HFF-Myc (cell line): ENCODE data around the gene ABHD17B.

ENCODE experiments used
- DNase-seq: peaks from one replicate; pipeline ENCODE4 v3.0.0-alpha.2; 2011; ENCODE audit warnings: low read depth; ENCODE audit errors: extremely low read depth
- H3K4me3 ChIP-seq: replicated peaks from 2 replicates; pipeline ENCODE4 v1.5.1; 2011; ENCODE audit warnings: low read depth, mild to moderate bottlenecking, control low read depth, low read length
- TF ChIP-seq, protein P1 (sequence below): IDR thresholded peaks from 2 replicates; pipeline ENCODE4 v1.5.1; 2012; ENCODE audit warnings: mild to moderate bottlenecking, low read depth, low read length, control low read depth; ENCODE audit errors: missing control alignments

The ABHD17B gene

DNA sequence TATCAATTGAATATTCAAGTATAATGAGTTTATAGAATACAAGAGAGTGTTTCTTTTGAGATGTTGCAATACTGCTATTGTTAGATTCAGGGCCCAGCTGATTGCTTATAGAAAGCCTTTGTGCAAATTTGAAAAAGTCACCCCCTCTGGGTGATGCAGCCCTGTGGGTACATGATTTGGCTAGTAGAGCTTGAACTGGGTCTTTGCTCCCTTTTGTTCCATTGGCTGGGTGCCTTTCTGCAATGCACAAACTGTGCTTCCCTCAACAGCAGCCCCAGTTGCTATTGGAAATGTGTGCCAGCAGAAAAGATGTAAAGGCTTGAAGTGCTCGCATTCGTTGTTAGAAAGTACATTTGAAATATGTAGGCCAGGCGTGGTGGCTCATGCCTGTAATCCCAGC lies 80.8 kb downstream of the ABHD17B start:
- DNase-seq = no peak

DNA sequence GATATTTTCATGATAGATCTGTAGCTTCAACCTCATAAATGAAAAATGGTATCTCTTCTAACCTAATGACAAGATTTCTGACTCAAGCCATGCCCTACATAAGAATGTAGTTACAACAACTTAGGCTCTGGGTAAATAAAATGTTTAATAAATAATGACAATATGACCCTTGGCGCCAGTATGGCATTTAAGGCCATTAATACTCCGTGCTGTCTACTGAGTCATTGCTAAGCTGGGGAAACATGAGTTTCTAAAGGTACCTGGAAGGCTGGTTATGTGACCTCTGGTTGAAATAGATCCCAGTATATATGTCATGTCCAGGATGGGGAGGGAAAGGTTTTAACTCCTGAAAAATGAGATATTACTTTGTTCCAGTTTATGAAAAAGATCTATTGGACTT lies 84.7 kb downstream of the ABHD17B start:
- no peak overlapping the region for H3K4me3 ChIP-seq
- TF ChIP-seq, protein P1, sequence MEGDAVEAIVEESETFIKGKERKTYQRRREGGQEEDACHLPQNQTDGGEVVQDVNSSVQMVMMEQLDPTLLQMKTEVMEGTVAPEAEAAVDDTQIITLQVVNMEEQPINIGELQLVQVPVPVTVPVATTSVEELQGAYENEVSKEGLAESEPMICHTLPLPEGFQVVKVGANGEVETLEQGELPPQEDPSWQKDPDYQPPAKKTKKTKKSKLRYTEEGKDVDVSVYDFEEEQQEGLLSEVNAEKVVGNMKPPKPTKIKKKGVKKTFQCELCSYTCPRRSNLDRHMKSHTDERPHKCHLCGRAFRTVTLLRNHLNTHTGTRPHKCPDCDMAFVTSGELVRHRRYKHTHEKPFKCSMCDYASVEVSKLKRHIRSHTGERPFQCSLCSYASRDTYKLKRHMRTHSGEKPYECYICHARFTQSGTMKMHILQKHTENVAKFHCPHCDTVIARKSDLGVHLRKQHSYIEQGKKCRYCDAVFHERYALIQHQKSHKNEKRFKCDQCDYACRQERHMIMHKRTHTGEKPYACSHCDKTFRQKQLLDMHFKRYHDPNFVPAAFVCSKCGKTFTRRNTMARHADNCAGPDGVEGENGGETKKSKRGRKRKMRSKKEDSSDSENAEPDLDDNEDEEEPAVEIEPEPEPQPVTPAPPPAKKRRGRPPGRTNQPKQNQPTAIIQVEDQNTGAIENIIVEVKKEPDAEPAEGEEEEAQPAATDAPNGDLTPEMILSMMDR = no peak
- DNase-seq = no peak

More for the DNA sequence above, 80.8 kb downstream of the ABHD17B start:
- no peak overlapping the region for H3K4me3 ChIP-seq
- TF ChIP-seq, protein P1 = no peak

DNA sequence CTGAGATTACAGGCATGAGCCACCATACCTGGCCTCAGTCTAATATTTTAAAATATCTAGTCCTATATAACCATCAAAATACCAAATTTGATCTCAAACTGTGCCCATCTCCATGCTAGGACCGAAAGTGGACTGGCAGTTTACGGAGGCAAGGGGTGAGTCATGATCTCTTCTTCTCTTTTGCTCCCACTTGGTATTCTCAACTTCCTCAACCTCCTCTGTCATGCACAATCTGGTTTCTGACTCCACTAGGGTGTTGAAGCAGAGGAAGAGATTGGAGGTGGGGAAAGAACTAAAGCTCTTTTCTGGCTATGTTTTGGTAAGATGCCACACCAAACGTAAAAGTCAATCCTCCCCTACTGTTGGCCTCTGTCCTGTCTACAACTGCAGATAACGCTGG lies 86.7 kb downstream of the ABHD17B start:
- no peak overlapping the region for H3K4me3 ChIP-seq
- no peak for DNase-seq
- TF ChIP-seq, protein P1 = no peak

DNA sequence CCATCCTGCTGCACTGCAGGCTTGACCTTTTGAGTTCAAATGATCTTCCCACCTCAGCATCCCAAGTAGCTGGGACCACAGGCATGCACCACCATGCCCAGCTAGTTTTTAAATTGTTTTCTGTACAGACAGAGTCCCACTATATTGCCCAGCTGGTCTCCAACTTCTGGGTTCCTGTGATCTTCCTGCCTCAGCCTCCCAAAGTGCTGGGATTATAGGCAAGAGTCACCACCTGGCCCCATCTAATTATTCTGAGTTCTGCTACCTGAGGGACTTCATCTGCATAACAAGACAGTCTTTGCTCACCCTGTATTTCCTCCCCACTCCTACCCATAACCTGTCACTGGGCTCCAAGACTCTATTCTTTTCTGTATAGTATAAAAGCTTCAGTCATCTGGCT lies 88.1 kb downstream of the ABHD17B start:
- no peak overlapping the region for H3K4me3 ChIP-seq
- TF ChIP-seq, protein P1 = no peak
- DNase-seq = no peak

DNA sequence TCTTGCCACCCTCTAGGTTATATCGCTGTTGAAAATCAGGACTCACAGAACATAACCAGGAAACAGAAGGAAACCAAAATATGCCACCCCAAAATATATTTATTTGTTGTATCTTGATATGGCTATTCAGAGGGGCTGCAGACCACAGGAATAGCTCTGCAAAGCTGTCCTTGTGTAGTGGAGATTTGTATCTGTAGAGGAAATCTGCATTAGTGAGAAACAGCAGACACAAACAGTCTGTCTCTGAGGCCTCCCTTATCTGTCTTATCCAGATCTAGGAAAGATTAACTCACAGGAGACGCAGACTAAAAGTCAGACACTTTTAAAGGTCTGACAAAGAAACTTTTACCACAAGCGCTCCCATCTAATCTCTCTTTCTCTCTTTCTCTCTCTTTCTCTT lies 88.5 kb downstream of the ABHD17B start:
- TF ChIP-seq, protein P1 = no peak
- no peak for DNase-seq
- no peak overlapping the region for H3K4me3 ChIP-seq

DNA sequence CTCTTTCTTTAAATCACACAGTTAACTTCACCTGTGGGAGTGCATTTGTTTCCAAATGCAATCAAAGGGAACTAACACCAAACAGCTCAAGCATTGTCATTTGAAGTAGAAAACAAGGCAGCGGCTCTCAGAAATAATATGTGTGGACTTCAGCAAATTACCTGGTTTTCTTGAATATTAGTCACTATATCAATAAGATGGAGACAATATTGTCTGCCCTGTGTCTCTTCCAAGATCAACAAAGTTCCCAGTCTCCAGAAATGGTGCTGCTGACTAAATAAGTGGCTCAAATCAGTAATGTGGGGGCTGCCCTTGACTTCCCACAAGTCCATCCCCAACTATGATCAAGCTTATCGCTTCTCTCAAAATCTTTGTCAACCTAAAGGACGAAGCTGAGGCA lies 89.6 kb downstream of the ABHD17B start:
- no peak for DNase-seq
- TF ChIP-seq, protein P1 = no peak
- no peak overlapping the region for H3K4me3 ChIP-seq

DNA sequence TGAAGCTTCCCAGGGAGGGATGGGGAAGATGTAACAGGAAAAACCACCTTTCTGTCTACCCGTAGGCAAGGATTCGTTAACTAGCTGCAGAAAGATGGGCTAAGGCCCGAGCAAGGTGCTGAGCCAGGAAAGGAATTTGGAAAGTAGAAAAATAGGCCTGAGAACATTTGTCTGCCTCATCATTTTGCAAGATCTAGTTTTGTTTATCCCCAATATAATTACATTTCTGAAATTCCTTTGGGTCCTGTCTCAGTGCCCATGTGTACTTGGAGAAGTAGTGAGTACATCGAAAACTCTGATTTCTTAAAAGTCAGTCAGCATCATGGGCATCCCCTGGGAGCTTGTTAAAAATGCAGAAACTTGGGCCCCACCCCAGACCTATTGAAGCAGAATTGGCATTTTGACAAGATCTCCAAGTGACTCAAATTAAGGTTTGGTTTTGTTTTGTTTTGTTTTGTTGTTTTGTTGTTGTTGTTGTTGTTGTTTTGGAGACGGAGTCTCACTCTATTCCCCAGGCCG lies 90.5 kb downstream of the ABHD17B start:
- DNase-seq = no peak
- TF ChIP-seq, protein P1 = no peak
- H3K4me3 ChIP-seq = no peak overlapping the region
